HCT116 (cell line): ENCODE data around the gene SH2B3. TPM values are rescaled to one million over a fixed set of nuclear protein-coding genes. Genes with fewer than 3 reads are reported as not detected.

Experiments used
- ATAC-seq: fragments of 200-7000 bp; cut with Tn5 transposase; 2 replicates; pipeline ENCODE4 v1.9.1; 2020; ENCODE audit warnings: mild to moderate bottlenecking, moderate library complexity
- BruUV-seq: library from RNA; stranded (reverse); fragments of 400-500 nt; replicated peaks from 2 replicates; lab custom pipeline; 2021; lab: Mats Ljungman, UMichigan
- CTCF ChIA-PET: fragments of 300-600 bp; sonication (Branson Sonifier 250); formaldehyde crosslinking; loops from one replicate; lab custom pipeline; 2021; ENCODE audit warnings: antibody characterized with exemption; lab: Charles Lee
- POLR2A ChIA-PET: fragments of 300-600, 350-600 bp; sonication (Branson Sonifier 250); formaldehyde crosslinking; loops from one replicate; lab custom pipeline; 2021; ENCODE audit warnings: antibody characterized with exemption; lab: Charles Lee
- RAD21 ChIA-PET, 2 experiments: fragments of 300-600 bp; sonication (Branson Sonifier 250); formaldehyde crosslinking; loops; one replicate each; lab custom pipeline; 2023; ENCODE audit warnings: low total read pairs in 2 of 2; ENCODE audit not compliant: uncharacterized antibody in 2 of 2, unreplicated experiment in 2 of 2, low non-redundant PET in 1 of 2; lab: Charles Lee
- DNase-seq: peaks from one replicate; pipeline ENCODE4 v3.0.0-alpha.2; 2010; ENCODE audit warnings: low read depth, low spot score
- H2AFZ ChIP-seq: fragments of 200-600 bp; shearing (Covaris generic), sonication (generic); 2 replicates; pipeline ENCODE4 v1.6.1; 2017; ENCODE audit warnings: low read depth, mixed run types, mixed read lengths, antibody characterized with exemption, low read length; ENCODE audit not compliant: poor library complexity, severe bottlenecking
- H3K27ac ChIP-seq: 2 replicates; pipeline ENCODE4 v1.5.1; 2012; ENCODE audit warnings: low read depth, low read length
- H3K27me3 ChIP-seq: fragments of 200-600 bp; sonication (generic); 2 replicates; pipeline ENCODE4 v1.6.1; 2016; ENCODE audit warnings: mixed run types, low read length, mixed read lengths; ENCODE audit not compliant: insufficient read depth
- H3K36me3 ChIP-seq, 2 experiments: fragments of 200-500 bp in 1 of 2; fragments of 200-600 bp in 1 of 2; sonication (Bioruptor generic) in 1 of 2; sonication (generic) in 1 of 2; 2 replicates each; pipeline versions ENCODE4 v1.5.1 to v1.6.1; 2014 to 2016; ENCODE audit warnings: low read length in 2 of 2, inconsistent platforms in 1 of 2, mixed read lengths in 1 of 2, mixed run types in 1 of 2; ENCODE audit not compliant: insufficient read depth in 2 of 2, control insufficient read depth in 1 of 2
- H3K4me1 ChIP-seq, 2 experiments: fragments of 200-600 bp in 1 of 2; sonication (generic) in 1 of 2; 2 replicates each; pipeline versions ENCODE4 v1.5.1 to v1.6.1; 2012 to 2017; ENCODE audit warnings: low read length in 2 of 2, inconsistent platforms in 1 of 2, mild to moderate bottlenecking in 1 of 2, mixed read lengths in 1 of 2, mixed run types in 1 of 2, moderate library complexity in 1 of 2; ENCODE audit not compliant: insufficient read depth in 2 of 2, control insufficient read depth in 1 of 2
- H3K4me2 ChIP-seq: fragments of 200-600 bp; sonication (generic); 2 replicates; pipeline ENCODE4 v1.6.1; 2017; ENCODE audit warnings: mixed run types, low read length, mixed read lengths
- H3K4me3 ChIP-seq, 2 experiments: fragments of 200-600 bp in 1 of 2; sonication (generic) in 1 of 2; replicated peaks in 1 of 2; 2 replicates each; pipeline ENCODE4 v1.5.1; 2011 to 2016; ENCODE audit warnings: low read length in 2 of 2, control low read depth in 1 of 2, low read depth in 1 of 2, mild to moderate bottlenecking in 1 of 2, mixed read lengths in 1 of 2, mixed run types in 1 of 2
- H3K79me2 ChIP-seq: fragments of 200-600 bp; sonication (generic); 2 replicates; pipeline ENCODE4 v1.6.1; 2017; ENCODE audit warnings: mild to moderate bottlenecking, mixed run types, low read length, moderate library complexity, mixed read lengths; ENCODE audit not compliant: insufficient read depth
- H3K9ac ChIP-seq: fragments of 200-600 bp; sonication (generic); 2 replicates; pipeline ENCODE4 v1.6.1; 2016; ENCODE audit warnings: low read length, mixed read lengths
- H3K9me2 ChIP-seq: fragments of 200-600 bp; sonication (generic), shearing (Covaris generic); 2 replicates; pipeline ENCODE4 v1.6.1; 2017; ENCODE audit warnings: mixed run types, mild to moderate bottlenecking, moderate library complexity; ENCODE audit not compliant: insufficient read depth
- H3K9me3 ChIP-seq, 2 experiments: fragments of 200-500 bp in 1 of 2; fragments of 200-600 bp in 1 of 2; sonication (Bioruptor generic) in 1 of 2; sonication (generic) in 1 of 2; 2 replicates each; pipeline ENCODE4 v1.6.1; 2014 to 2017; ENCODE audit warnings: low read length in 2 of 2, mixed read lengths in 2 of 2, inconsistent platforms in 1 of 2, low read depth in 1 of 2, mild to moderate bottlenecking in 1 of 2, mixed run types in 1 of 2, moderate library complexity in 1 of 2; ENCODE audit not compliant: control insufficient read depth in 1 of 2, insufficient read depth in 1 of 2
- H4K20me1 ChIP-seq: fragments of 200-600 bp; sonication (generic), shearing (Covaris generic); 2 replicates; pipeline ENCODE4 v1.6.1; 2017; ENCODE audit warnings: mixed run types, mild to moderate bottlenecking, moderate library complexity; ENCODE audit not compliant: insufficient read depth
- CBX3 ChIP-seq: IDR thresholded peaks from 2 replicates; pipeline ENCODE4 v1.6.1; 2012; ENCODE audit warnings: low read depth
- EGR1 ChIP-seq: IDR thresholded peaks from 2 replicates; pipeline ENCODE4 v1.6.1; 2012; ENCODE audit warnings: low read depth
- ELF1 ChIP-seq: IDR thresholded peaks from 2 replicates; pipeline ENCODE4 v1.6.1; 2012; ENCODE audit warnings: low read depth, borderline replicate concordance
- EZH2 ChIP-seq: fragments of 200-600 bp; sonication (generic); IDR thresholded peaks from 2 replicates; pipeline ENCODE4 v1.6.1; 2017; ENCODE audit warnings: antibody characterized with exemption, mixed run types
- EZH2phosphoT487 ChIP-seq: fragments of 200-600 bp; IDR thresholded peaks from 2 replicates; pipeline ENCODE4 v1.6.1; 2018; ENCODE audit warnings: antibody characterized with exemption, borderline replicate concordance
- JUND ChIP-seq: IDR thresholded peaks from 2 replicates; pipeline ENCODE4 v1.6.1; 2012
- POLR2A ChIP-seq: IDR thresholded peaks from 2 replicates; pipeline ENCODE4 v1.7.0; 2011; ENCODE audit warnings: borderline replicate concordance; ENCODE audit not compliant: insufficient read depth, insufficient read length; ENCODE audit errors: extremely low read depth
- POLR2AphosphoS5 ChIP-seq: IDR thresholded peaks from 2 replicates; pipeline ENCODE4 v1.6.1; 2011; ENCODE audit warnings: mild to moderate bottlenecking, low read depth, low read length, moderate library complexity
- RAD21 ChIP-seq: IDR thresholded peaks from 2 replicates; pipeline ENCODE4 v1.6.1; 2012; ENCODE audit warnings: low read depth, mild to moderate bottlenecking
- TCF7L2 ChIP-seq: IDR thresholded peaks from 2 replicates; pipeline ENCODE4 v1.7.0; 2011; ENCODE audit warnings: borderline replicate concordance, inconsistent platforms; ENCODE audit not compliant: insufficient read depth, insufficient read length; ENCODE audit errors: extremely low read depth
- YY1 ChIP-seq: IDR thresholded peaks from 2 replicates; pipeline ENCODE4 v1.6.1; 2011; ENCODE audit warnings: low read length, low read depth, moderate library complexity, mild to moderate bottlenecking; ENCODE audit not compliant: insufficient replicate concordance; ENCODE audit errors: extremely low read depth
- ZFX ChIP-seq: fragments of 450-650 bp; IDR thresholded peaks from 2 replicates; pipeline ENCODE4 v1.6.1; 2017
- ZNF274 ChIP-seq: fragments of 200-500 bp; sonication (Bioruptor generic); IDR thresholded peaks from 2 replicates; pipeline ENCODE4 v1.6.1; 2014; ENCODE audit warnings: mild to moderate bottlenecking, low read depth, low read length, inconsistent platforms
- intact Hi-C: fragments of 100-400 bp; cut with micrococcal nuclease; formaldehyde crosslinking; loops from 2 replicates; pipeline ENCODE4 v1.10.0; 2022
- total RNA-seq: library from RNA; stranded (reverse); gene quantifications from one replicate; pipeline ENCODE4 v1.2.1, GENCODE V29; 2021; ENCODE audit not compliant: unreplicated experiment
- TF ChIP-seq, protein P1 (sequence below), 3 experiments: fragments of 200-600 bp in 1 of 3; sonication (generic) in 1 of 3; IDR thresholded peaks in 2 of 3; conservative IDR thresholded peaks in 1 of 3; 2 replicates each; pipeline ENCODE4 v1.5.1; 2012 to 2017; ENCODE audit warnings: low read depth in 2 of 3, low read length in 2 of 3, antibody characterized with exemption in 1 of 3, borderline replicate concordance in 1 of 3, control low read depth in 1 of 3, mild to moderate bottlenecking in 1 of 3, mixed read lengths in 1 of 3, mixed run types in 1 of 3, moderate library complexity in 1 of 3; ENCODE audit not compliant: insufficient read depth in 1 of 3
- TF ChIP-seq, protein P2 (sequence below): IDR thresholded peaks from 2 replicates; pipeline ENCODE4 v1.6.1; 2012; ENCODE audit warnings: low read depth
- TF ChIP-seq, protein P3 (sequence below): IDR thresholded peaks from 2 replicates; pipeline ENCODE4 v1.6.1; 2011; ENCODE audit warnings: mild to moderate bottlenecking, low read length, moderate library complexity; ENCODE audit not compliant: insufficient replicate concordance; ENCODE audit errors: extremely low read depth
- TF ChIP-seq, protein P4 (sequence below): IDR thresholded peaks from 2 replicates; pipeline ENCODE4 v1.6.1; 2012

Gene SH2B3
- total RNA-seq, 1 experiment from 2014 or later = 17.3 TPM

DNA sequence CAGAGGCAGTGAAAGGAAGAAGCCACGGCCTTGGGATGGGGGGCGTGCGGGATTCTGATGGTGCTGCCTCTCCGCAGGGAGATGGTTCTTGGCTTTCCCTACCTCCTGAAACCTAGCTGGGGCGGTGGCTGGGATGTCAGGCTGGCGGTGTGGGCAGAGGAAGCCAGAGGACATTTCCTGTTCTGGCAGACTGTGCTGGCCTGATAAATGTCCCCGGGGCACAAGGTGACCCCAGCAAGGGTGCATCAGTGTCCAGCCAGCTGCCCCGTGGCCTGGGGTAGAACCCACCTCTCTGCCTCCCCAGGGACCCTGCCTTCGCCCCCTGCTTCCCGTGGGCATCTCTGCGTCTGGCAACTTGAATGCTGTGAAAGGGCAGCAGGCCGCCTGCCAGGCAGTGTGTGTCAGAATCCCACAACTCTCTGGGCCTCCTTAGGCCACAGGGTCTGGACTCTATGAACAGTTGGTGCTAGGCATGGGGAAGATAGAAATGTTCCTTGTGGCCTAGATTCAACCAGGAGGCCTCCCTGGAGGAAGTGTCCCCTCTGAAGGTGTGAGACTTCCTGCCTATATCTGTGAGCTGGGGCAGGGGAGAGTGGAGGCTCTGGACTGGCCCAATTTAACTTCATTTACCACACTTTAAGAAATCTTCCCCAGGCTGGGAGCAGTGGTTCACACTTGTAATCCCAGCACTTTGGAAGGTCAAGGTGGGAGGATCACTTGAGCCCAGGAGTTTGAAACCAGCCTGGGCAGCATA lies 4.9 kb downstream of the SH2B3 start:
- ChIA-PET CTCF (interaction anchor here (1.0 kb wide), 1 partner anchor 13 kb away, joined by 3 read pairs; no protein-coding TSS in a partner anchor), POLR2A (interaction anchor here (1.3 kb wide), 1 partner anchor 27 kb away, joined by 4 read pairs; no protein-coding TSS in a partner anchor), RAD21 (interaction anchor here in 1 of 2 experiments (0.5 kb wide), 1 partner anchor 10 kb away, joined by 3 read pairs; no protein-coding TSS in a partner anchor)
- no peaks in the 10 kb centered on the region for H3K27me3 ChIP-seq
- H3K4me1 ChIP-seq = peaks cover 30 to 78% of the 10 kb centered on the region in 2 experiments
- H3K9me3 ChIP-seq = no peaks in the 10 kb centered on the region
- no peak overlapping the region for H3K4me3 ChIP-seq
- intact Hi-C loops = no loop called here
- ATAC-seq (no peak), DNase-seq (no peak)
- H3K9me2 ChIP-seq = no peaks in the 10 kb centered on the region
- no peak overlapping the region for H2AFZ ChIP-seq
- H3K4me2 ChIP-seq = peak overlapping the region; percentile 67
- peaks cover 49% of the 10 kb centered on the region for H3K79me2 ChIP-seq
- no peaks in the 10 kb centered on the region for H3K36me3 ChIP-seq
- no TSS peak for BruUV-seq
- peak overlapping the region; percentile 11; the same call in 1 of the 2 replicates for H3K27ac ChIP-seq
- TF ChIP-seq RAD21 (no peak), EZH2 (no peak), EZH2phosphoT487 (no peak), ZFX (no peak), ZNF274 (no peak), POLR2A (no peak), YY1 (no peak), TCF7L2 (no peak), ELF1 (no peak), EGR1 (no peak), CBX3 (no peak), POLR2AphosphoS5 (no peak), JUND (no peak)
- TF ChIP-seq, protein P1, sequence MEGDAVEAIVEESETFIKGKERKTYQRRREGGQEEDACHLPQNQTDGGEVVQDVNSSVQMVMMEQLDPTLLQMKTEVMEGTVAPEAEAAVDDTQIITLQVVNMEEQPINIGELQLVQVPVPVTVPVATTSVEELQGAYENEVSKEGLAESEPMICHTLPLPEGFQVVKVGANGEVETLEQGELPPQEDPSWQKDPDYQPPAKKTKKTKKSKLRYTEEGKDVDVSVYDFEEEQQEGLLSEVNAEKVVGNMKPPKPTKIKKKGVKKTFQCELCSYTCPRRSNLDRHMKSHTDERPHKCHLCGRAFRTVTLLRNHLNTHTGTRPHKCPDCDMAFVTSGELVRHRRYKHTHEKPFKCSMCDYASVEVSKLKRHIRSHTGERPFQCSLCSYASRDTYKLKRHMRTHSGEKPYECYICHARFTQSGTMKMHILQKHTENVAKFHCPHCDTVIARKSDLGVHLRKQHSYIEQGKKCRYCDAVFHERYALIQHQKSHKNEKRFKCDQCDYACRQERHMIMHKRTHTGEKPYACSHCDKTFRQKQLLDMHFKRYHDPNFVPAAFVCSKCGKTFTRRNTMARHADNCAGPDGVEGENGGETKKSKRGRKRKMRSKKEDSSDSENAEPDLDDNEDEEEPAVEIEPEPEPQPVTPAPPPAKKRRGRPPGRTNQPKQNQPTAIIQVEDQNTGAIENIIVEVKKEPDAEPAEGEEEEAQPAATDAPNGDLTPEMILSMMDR (IDR thresholded peaks at IDR 0.05 in 2 of 3, conservative IDR thresholded peaks at IDR 0.05 in 1 of 3; ENCODE audit: borderline replicate concordance in 1 of 3, insufficient read depth in 1 of 3, low read depth in 2 of 3, low read length in 2 of 3) = no peak
- TF ChIP-seq, protein P2, sequence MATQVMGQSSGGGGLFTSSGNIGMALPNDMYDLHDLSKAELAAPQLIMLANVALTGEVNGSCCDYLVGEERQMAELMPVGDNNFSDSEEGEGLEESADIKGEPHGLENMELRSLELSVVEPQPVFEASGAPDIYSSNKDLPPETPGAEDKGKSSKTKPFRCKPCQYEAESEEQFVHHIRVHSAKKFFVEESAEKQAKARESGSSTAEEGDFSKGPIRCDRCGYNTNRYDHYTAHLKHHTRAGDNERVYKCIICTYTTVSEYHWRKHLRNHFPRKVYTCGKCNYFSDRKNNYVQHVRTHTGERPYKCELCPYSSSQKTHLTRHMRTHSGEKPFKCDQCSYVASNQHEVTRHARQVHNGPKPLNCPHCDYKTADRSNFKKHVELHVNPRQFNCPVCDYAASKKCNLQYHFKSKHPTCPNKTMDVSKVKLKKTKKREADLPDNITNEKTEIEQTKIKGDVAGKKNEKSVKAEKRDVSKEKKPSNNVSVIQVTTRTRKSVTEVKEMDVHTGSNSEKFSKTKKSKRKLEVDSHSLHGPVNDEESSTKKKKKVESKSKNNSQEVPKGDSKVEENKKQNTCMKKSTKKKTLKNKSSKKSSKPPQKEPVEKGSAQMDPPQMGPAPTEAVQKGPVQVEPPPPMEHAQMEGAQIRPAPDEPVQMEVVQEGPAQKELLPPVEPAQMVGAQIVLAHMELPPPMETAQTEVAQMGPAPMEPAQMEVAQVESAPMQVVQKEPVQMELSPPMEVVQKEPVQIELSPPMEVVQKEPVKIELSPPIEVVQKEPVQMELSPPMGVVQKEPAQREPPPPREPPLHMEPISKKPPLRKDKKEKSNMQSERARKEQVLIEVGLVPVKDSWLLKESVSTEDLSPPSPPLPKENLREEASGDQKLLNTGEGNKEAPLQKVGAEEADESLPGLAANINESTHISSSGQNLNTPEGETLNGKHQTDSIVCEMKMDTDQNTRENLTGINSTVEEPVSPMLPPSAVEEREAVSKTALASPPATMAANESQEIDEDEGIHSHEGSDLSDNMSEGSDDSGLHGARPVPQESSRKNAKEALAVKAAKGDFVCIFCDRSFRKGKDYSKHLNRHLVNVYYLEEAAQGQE = no peak
- TF ChIP-seq, protein P3, sequence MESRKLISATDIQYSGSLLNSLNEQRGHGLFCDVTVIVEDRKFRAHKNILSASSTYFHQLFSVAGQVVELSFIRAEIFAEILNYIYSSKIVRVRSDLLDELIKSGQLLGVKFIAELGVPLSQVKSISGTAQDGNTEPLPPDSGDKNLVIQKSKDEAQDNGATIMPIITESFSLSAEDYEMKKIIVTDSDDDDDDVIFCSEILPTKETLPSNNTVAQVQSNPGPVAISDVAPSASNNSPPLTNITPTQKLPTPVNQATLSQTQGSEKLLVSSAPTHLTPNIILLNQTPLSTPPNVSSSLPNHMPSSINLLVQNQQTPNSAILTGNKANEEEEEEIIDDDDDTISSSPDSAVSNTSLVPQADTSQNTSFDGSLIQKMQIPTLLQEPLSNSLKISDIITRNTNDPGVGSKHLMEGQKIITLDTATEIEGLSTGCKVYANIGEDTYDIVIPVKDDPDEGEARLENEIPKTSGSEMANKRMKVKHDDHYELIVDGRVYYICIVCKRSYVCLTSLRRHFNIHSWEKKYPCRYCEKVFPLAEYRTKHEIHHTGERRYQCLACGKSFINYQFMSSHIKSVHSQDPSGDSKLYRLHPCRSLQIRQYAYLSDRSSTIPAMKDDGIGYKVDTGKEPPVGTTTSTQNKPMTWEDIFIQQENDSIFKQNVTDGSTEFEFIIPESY = no peak
- TF ChIP-seq, protein P4, sequence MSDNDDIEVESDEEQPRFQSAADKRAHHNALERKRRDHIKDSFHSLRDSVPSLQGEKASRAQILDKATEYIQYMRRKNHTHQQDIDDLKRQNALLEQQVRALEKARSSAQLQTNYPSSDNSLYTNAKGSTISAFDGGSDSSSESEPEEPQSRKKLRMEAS = no peak
- no peaks in the 10 kb centered on the region for H4K20me1 ChIP-seq
- H3K9ac ChIP-seq = peak overlapping the region; percentile 38; the same call in 1 of the 2 replicates
